OCI-LY1 (cell line): ENCODE results near the gene AHCYL1.

Experiments used
- H2AFZ ChIP-seq: fragments of 200-600 bp; sonication (generic), shearing (Covaris generic); 2 replicates; pipeline ENCODE4 v1.6.0; 2014; ENCODE audit warnings: antibody characterized with exemption, mild to moderate bottlenecking, low read length
- H3F3A ChIP-seq: fragments of 200-600 bp; sonication (generic), shearing (Covaris generic); 2 replicates; pipeline ENCODE4 v1.6.0; 2014; ENCODE audit warnings: mild to moderate bottlenecking, antibody characterized with exemption, low read length, moderate library complexity; ENCODE audit not compliant: insufficient read depth
- H3K27ac ChIP-seq: fragments of 200-600 bp; sonication (generic); 2 replicates; pipeline ENCODE4 v1.5.1; 2014; ENCODE audit warnings: low read length, mixed run types, mild to moderate bottlenecking, low read depth; ENCODE audit not compliant: poor library complexity, severe bottlenecking
- H3K27me3 ChIP-seq: fragments of 200-600 bp; sonication (generic); 2 replicates; pipeline ENCODE4 v1.6.0; 2014; ENCODE audit warnings: antibody characterized with exemption, mild to moderate bottlenecking, low read length, moderate library complexity; ENCODE audit not compliant: insufficient read depth
- H3K36me3 ChIP-seq: fragments of 200-600 bp; sonication (generic); 2 replicates; pipeline ENCODE4 v1.6.1; 2014; ENCODE audit warnings: mild to moderate bottlenecking, antibody characterized with exemption, low read length, moderate library complexity, mixed read lengths; ENCODE audit not compliant: insufficient read depth
- H3K4me1 ChIP-seq: fragments of 200-600 bp; sonication (generic); 2 replicates; pipeline ENCODE4 v1.5.1; 2014; ENCODE audit warnings: mild to moderate bottlenecking, low read length, moderate library complexity; ENCODE audit not compliant: insufficient read depth, severe bottlenecking
- H3K4me2 ChIP-seq: fragments of 200-600 bp; sonication (generic), shearing (Covaris generic); 2 replicates; pipeline ENCODE4 v1.6.1; 2014; ENCODE audit warnings: low read length
- H3K4me3 ChIP-seq: fragments of 200-600 bp; sonication (generic); 2 replicates; pipeline ENCODE4 v1.5.1; 2014; ENCODE audit warnings: low read length, low read depth, mild to moderate bottlenecking, mixed read lengths; ENCODE audit not compliant: poor library complexity, severe bottlenecking
- H3K79me2 ChIP-seq: fragments of 200-600 bp; shearing (Covaris generic); 2 replicates; pipeline ENCODE4 v1.6.1; 2016; ENCODE audit warnings: mixed run types, low read length, mixed read lengths; ENCODE audit not compliant: insufficient read depth
- H3K9ac ChIP-seq: fragments of 200-600 bp; sonication (generic), shearing (Covaris generic); 2 replicates; pipeline ENCODE4 v1.6.1; 2014; ENCODE audit warnings: mild to moderate bottlenecking, low read length, mixed read lengths
- H3K9me2 ChIP-seq: fragments of 200-600 bp; sonication (generic), shearing (Covaris generic); 2 replicates; pipeline ENCODE4 v1.6.1; 2014; ENCODE audit warnings: low read depth, mild to moderate bottlenecking, low read length, mixed read lengths
- H3K9me3 ChIP-seq: fragments of 200-600 bp; shearing (Covaris generic); 2 replicates; pipeline ENCODE4 v1.6.1; 2014; ENCODE audit warnings: low read length, mixed read lengths
- H4K20me1 ChIP-seq: fragments of 200-600 bp; sonication (generic), shearing (Covaris generic); 2 replicates; pipeline ENCODE4 v1.6.0; 2016; ENCODE audit warnings: mild to moderate bottlenecking, low read length; ENCODE audit not compliant: insufficient read depth
- CTCF ChIP-seq: fragments of 200-600 bp; sonication (generic), shearing (Covaris generic); IDR thresholded peaks from 2 replicates; pipeline ENCODE4 v1.5.1; 2017; ENCODE audit warnings: mild to moderate bottlenecking, antibody characterized with exemption, low read length, moderate library complexity, mixed read lengths
- EZH2 ChIP-seq: fragments of 200-600 bp; sonication (generic), shearing (Covaris generic); IDR thresholded peaks from 2 replicates; pipeline ENCODE4 v1.8.0; 2017; ENCODE audit warnings: borderline replicate concordance, mixed run types, mild to moderate bottlenecking, antibody characterized with exemption, low read length, moderate library complexity, mixed read lengths

Gene AHCYL1

GRCh38 chr1:109978761-109979488 is 5.6 kb upstream of the AHCYL1 start:
- H3K4me2 ChIP-seq, result no peak overlapping the region
- H3F3A ChIP-seq, result no peaks in the 10 kb centered on the region
- no peaks in the 10 kb centered on the region for H3K4me1 ChIP-seq
- H3K9ac ChIP-seq, result no peak overlapping the region
- no peaks in the 10 kb centered on the region for H3K79me2 ChIP-seq
- no peak overlapping the region for H2AFZ ChIP-seq
- H3K9me3 ChIP-seq, result no peaks in the 10 kb centered on the region
- H3K27ac ChIP-seq, result no peak overlapping the region
- no peak overlapping the region for H3K4me3 ChIP-seq
- H3K36me3 ChIP-seq, result no peaks in the 10 kb centered on the region
- TF ChIP-seq CTCF (no peak), EZH2 (no peak)
- no peaks in the 10 kb centered on the region for H3K9me2 ChIP-seq
- H4K20me1 ChIP-seq, result no peaks in the 10 kb centered on the region
- peaks cover 9% of the 10 kb centered on the region; the same call in 1 of the 2 replicates for H3K27me3 ChIP-seq

GRCh38 chr1:109979489-109980091 is 5.0 kb upstream of the AHCYL1 start:
- H3K4me1 ChIP-seq, result peaks cover 4% of the 10 kb centered on the region
- H3K9ac ChIP-seq, result no peak overlapping the region
- H3K9me3 ChIP-seq, result no peaks in the 10 kb centered on the region
- TF ChIP-seq EZH2 (no peak), CTCF (no peak)
- no peak overlapping the region for H3K27ac ChIP-seq
- no peaks in the 10 kb centered on the region for H3K36me3 ChIP-seq
- no peaks in the 10 kb centered on the region for H4K20me1 ChIP-seq
- H3K4me2 ChIP-seq, result no peak overlapping the region
- no peaks in the 10 kb centered on the region for H3F3A ChIP-seq
- H3K9me2 ChIP-seq, result no peaks in the 10 kb centered on the region
- H3K4me3 ChIP-seq, result no peak overlapping the region
- no peak overlapping the region for H2AFZ ChIP-seq
- H3K27me3 ChIP-seq, result peaks cover 9% of the 10 kb centered on the region; the same call in 1 of the 2 replicates
- no peaks in the 10 kb centered on the region for H3K79me2 ChIP-seq

GRCh38 chr1:109980324-109981003 is 4.1 kb upstream of the AHCYL1 start:
- no peaks in the 10 kb centered on the region for H3K36me3 ChIP-seq
- H3K27ac ChIP-seq, result no peak overlapping the region
- no peaks in the 10 kb centered on the region for H3K9me2 ChIP-seq
- TF ChIP-seq EZH2, result no peak
- peak; percentile 25; the same call in 1 of the 2 replicates for TF ChIP-seq CTCF
- no peak overlapping the region for H3K4me3 ChIP-seq
- H2AFZ ChIP-seq, result no peak overlapping the region
- H3K27me3 ChIP-seq, result peaks cover 9% of the 10 kb centered on the region; the same call in 1 of the 2 replicates
- H3K4me2 ChIP-seq, result no peak overlapping the region
- no peaks in the 10 kb centered on the region for H4K20me1 ChIP-seq
- H3K4me1 ChIP-seq, result peaks cover 7% of the 10 kb centered on the region
- H3F3A ChIP-seq, result no peaks in the 10 kb centered on the region
- H3K79me2 ChIP-seq, result peaks cover 4% of the 10 kb centered on the region
- H3K9ac ChIP-seq, result no peak overlapping the region
- no peaks in the 10 kb centered on the region for H3K9me3 ChIP-seq
